ENCODE measurements around the gene SREBF1.

Gene SREBF1

GRCh38 chr17:17772231-17772630, 64.6 kb downstream of the SREBF1 start:
- no peak for DNase-seq

- DNase-seq, result no peak
Observed at GRCh38 chr17:17771498-17772201, 65.1 kb downstream of the SREBF1 start.

- DNase-seq, result no peak
Observed at GRCh38 chr17:17770632-17771044, 66.1 kb downstream of the SREBF1 start.

GRCh38 chr17:17769869-17770631, 66.7 kb downstream of the SREBF1 start:
- peak; percentile 48 for DNase-seq

GRCh38 chr17:17768424-17769088, 68.2 kb downstream of the SREBF1 start:
- no peak for DNase-seq

- no peak for DNase-seq
Observed at GRCh38 chr17:17767887-17768418, 68.8 kb downstream of the SREBF1 start.

GRCh38 chr17:17767154-17767869, 69.5 kb downstream of the SREBF1 start:
- DNase-seq, result no peak

- DNase-seq, result no peak
Observed at GRCh38 chr17:17766744-17767120, 70.1 kb downstream of the SREBF1 start.

GRCh38 chr17:17766077-17766743, 70.6 kb downstream of the SREBF1 start:
- DNase-seq, result no peak

GRCh38 chr17:17765359-17766076, 71.3 kb downstream of the SREBF1 start:
- no peak for DNase-seq

GRCh38 chr17:17763734-17764133, 73.1 kb downstream of the SREBF1 start:
- no peak for DNase-seq

GRCh38 chr17:17763136-17763535, 73.7 kb downstream of the SREBF1 start:
- DNase-seq, result no peak

GRCh38 chr17:17762744-17763105, 74.1 kb downstream of the SREBF1 start:
- no peak for DNase-seq
